ENCODE measurements around the gene ESYT2.
"Not testable (repeated sequence)": the region's sequence is repeated elsewhere in the genome, so short reads cannot be mapped to it uniquely, and the experiment has no call there.

The ESYT2 gene

DNA sequence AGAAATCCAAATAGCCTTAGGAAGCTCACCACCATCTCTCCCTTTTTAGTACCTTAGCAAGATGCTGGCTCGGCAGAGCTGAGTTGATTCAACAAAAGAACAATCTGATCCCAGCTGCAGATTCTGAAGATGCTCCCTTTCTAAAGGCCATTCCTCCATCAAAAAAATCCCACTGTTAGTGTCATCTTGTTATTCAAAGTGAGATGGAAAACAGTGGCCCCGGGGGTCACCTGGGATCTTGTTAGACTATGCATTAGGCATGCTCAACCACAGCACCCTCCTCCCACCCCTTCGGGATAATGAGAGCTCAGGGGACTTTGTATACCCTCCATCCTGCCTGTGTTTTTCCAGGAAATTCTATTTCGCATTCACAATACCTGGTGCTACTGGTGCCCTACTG lies 127.1 kb downstream of the ESYT2 start:
- CTCF ChIA-PET = interaction anchor here (0.9 kb wide), 1 partner anchor 32 kb away, joined by 4 read pairs; no protein-coding TSS in a partner anchor
- no peak overlapping the region for H3K4me3 ChIP-seq (ENCODE audit: control insufficient read depth in 1 of 7, extremely low read depth in 1 of 7, insufficient read depth in 4 of 7, low read depth in 2 of 7, low read length in 6 of 7)
- WGBS (ENCODE audit: insufficient coverage) = 76% methylated on average over 3 of the region's 4 CpGs

DNA sequence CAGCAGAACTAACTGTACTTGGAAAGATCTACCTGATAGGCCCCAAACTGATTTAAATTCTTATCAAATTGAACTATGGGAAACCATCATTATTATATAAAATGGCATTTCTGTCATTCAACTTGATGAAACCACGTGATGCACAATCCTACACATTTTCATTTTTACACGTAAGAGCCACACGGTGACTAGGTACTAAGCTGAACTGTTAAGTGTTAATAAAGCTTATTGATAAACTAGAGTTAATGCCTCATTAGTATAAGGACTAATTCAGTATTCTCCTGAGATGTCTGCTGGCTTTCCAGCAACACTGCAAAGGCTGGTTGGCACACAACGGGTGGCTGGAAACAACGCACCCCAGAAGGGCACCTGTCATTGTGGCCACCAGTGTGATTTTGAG lies 129.3 kb downstream of the ESYT2 start:
- Histone ChIP-seq H3K27ac (ENCODE audit: insufficient read depth in 1 of 2, low read depth in 1 of 2, low read length in 2 of 2, poor library complexity in 1 of 2, severe bottlenecking in 2 of 2) (no peak overlapping the region), H3K9me3 (ENCODE audit: control extremely low read depth in 1 of 5, control insufficient read depth in 4 of 5, insufficient read depth in 2 of 5, low read depth in 1 of 5, low read length in 4 of 5) (no peaks in the 10 kb centered on the region), H3K27me3 (replicated peaks in 2 of 5; ENCODE audit: control insufficient read depth in 4 of 5, insufficient read depth in 5 of 5, low read length in 4 of 5) (no peaks in the 10 kb centered on the region), H3K4me3 (ENCODE audit: control insufficient read depth in 1 of 7, extremely low read depth in 1 of 7, insufficient read depth in 4 of 7, low read depth in 2 of 7, low read length in 6 of 7) (no peak overlapping the region), H3K4me1 (ENCODE audit: control extremely low read depth in 1 of 4, control insufficient read depth in 4 of 4, insufficient read depth in 4 of 4, low read length in 3 of 4) (peaks cover 0 to 32% (median 23%) of the 10 kb centered on the region in 4 experiments), H3K36me3 (ENCODE audit: control insufficient read depth in 4 of 4, insufficient read depth in 4 of 4, low read length in 3 of 4) (peaks cover 0 to 55% (median 9%) of the 10 kb centered on the region in 4 experiments)
- WGBS (ENCODE audit: insufficient coverage) = no CpG with 5 or more reads among the region's 5 CpGs
- ChIA-PET POLR2A (no interaction called here), CTCF (interaction anchor here (1.1 to 1.4 kb wide), 3 partner anchors 10 to 41 kb away, joined by 3 to 7 read pairs (median 5); no protein-coding TSS in a partner anchor)
- no peak for DNase-seq

More for the DNA sequence above, 127.1 kb downstream of the ESYT2 start:
- DNase-seq = no peak
- peaks cover 0 to 38% (median 8%) of the 10 kb centered on the region in 4 experiments for H3K36me3 ChIP-seq (ENCODE audit: control insufficient read depth in 4 of 4, insufficient read depth in 4 of 4, low read length in 3 of 4)
- H3K4me1 ChIP-seq (ENCODE audit: control extremely low read depth in 1 of 4, control insufficient read depth in 4 of 4, insufficient read depth in 4 of 4, low read length in 3 of 4) = peaks cover 2 to 31% (median 23%) of the 10 kb centered on the region in 4 experiments
- no peak overlapping the region for H3K27ac ChIP-seq (ENCODE audit: insufficient read depth in 1 of 2, low read depth in 1 of 2, low read length in 2 of 2, poor library complexity in 1 of 2, severe bottlenecking in 2 of 2)
- POLR2A ChIA-PET = no interaction called here
- H3K27me3 ChIP-seq (replicated peaks in 2 of 5; ENCODE audit: control insufficient read depth in 4 of 5, insufficient read depth in 5 of 5, low read length in 4 of 5) = no peaks in the 10 kb centered on the region
- H3K9me3 ChIP-seq (ENCODE audit: control extremely low read depth in 1 of 5, control insufficient read depth in 4 of 5, insufficient read depth in 2 of 5, low read depth in 1 of 5, low read length in 4 of 5) = peaks cover 0 to 2% (median 0%) of the 10 kb centered on the region in 5 experiments

DNA sequence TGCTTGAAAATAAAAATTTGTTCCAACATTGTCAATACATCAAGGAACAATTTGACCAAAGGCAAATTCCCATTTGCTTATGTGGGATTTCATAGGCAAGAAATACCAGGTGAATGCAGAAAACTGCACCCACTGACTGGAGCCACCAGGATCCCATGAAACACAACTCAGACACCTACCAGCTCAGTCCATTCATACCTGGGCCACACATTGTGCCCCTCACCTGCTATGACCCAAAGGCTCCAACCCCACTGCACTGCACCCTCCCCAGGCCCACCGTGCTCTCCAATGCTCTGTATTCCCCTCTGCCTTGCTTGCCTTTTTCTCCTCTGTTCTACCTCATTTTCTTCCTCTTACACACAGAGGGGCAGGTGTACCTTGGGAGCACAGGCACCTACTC lies 130.0 kb downstream of the ESYT2 start:
- no peaks in the 10 kb centered on the region for H3K9me3 ChIP-seq (ENCODE audit: control extremely low read depth in 1 of 5, control insufficient read depth in 4 of 5, insufficient read depth in 2 of 5, low read depth in 1 of 5, low read length in 4 of 5)
- ChIA-PET CTCF (interaction anchor here (1.2 kb wide), 1 partner anchor 13 kb away, joined by 3 read pairs; no protein-coding TSS in a partner anchor), POLR2A (no interaction called here)
- H3K27me3 ChIP-seq (replicated peaks in 2 of 5; ENCODE audit: control insufficient read depth in 4 of 5, insufficient read depth in 5 of 5, low read length in 4 of 5) = no peaks in the 10 kb centered on the region
- no peak overlapping the region for H3K4me3 ChIP-seq (ENCODE audit: control insufficient read depth in 1 of 7, extremely low read depth in 1 of 7, insufficient read depth in 4 of 7, low read depth in 2 of 7, low read length in 6 of 7)
- peaks cover 0 to 58% (median 9%) of the 10 kb centered on the region in 4 experiments for H3K36me3 ChIP-seq (ENCODE audit: control insufficient read depth in 4 of 4, insufficient read depth in 4 of 4, low read length in 3 of 4)
- 40% methylated on average over 1 of the region's 1 CpG for WGBS (ENCODE audit: insufficient coverage)
- H3K4me1 ChIP-seq (ENCODE audit: control extremely low read depth in 1 of 4, control insufficient read depth in 4 of 4, insufficient read depth in 4 of 4, low read length in 3 of 4) = peaks cover 0 to 35% (median 25%) of the 10 kb centered on the region in 4 experiments
- no peak for DNase-seq
- H3K27ac ChIP-seq (ENCODE audit: insufficient read depth in 1 of 2, low read depth in 1 of 2, low read length in 2 of 2, poor library complexity in 1 of 2, severe bottlenecking in 2 of 2) = no peak overlapping the region

DNA sequence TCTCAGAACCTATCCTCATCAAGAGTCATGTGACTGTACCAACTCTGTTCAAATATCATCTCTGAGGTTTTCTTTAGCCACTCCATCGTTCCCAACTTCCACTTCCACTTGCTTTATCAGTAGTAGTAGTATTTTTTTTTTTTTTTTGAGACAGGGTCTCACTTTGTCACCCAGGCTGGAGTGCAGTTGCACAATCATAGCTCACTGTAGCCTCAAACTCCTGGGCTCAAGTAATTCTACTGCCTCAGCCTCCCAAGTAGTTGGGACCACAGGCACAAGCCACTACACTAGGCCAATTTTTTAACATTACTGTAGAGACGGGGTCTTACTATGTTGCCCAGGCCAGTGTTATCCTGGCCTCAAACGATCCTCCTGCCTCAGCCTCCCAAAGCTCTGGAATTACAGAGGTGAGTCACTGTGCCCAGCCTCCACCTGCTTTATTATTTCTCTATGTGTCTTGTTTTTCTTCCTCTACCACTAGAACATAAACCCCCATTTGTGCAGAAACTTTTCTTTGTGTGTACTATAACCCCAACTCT lies 130.6 kb downstream of the ESYT2 start:
- DNase-seq = no peak
- ChIA-PET CTCF (interaction anchor here (0.6 to 4.8 kb wide), 6 partner anchors 11 to 42 kb away, joined by 3 to 57 read pairs (median 9); no protein-coding TSS in a partner anchor), POLR2A (no interaction called here)
- WGBS (ENCODE audit: insufficient coverage) = 91% methylated on average over 2 of the region's 3 CpGs
- Histone ChIP-seq H3K4me3 (ENCODE audit: control insufficient read depth in 1 of 7, extremely low read depth in 1 of 7, insufficient read depth in 4 of 7, low read depth in 2 of 7, low read length in 6 of 7) (no peak overlapping the region), H3K27ac (ENCODE audit: insufficient read depth in 1 of 2, low read depth in 1 of 2, low read length in 2 of 2, poor library complexity in 1 of 2, severe bottlenecking in 2 of 2) (no peak overlapping the region), H3K36me3 (ENCODE audit: control insufficient read depth in 4 of 4, insufficient read depth in 4 of 4, low read length in 3 of 4) (peaks cover 0 to 64% (median 9%) of the 10 kb centered on the region in 4 experiments), H3K27me3 (replicated peaks in 2 of 5; ENCODE audit: control insufficient read depth in 4 of 5, insufficient read depth in 5 of 5, low read length in 4 of 5) (no peaks in the 10 kb centered on the region), H3K4me1 (ENCODE audit: control extremely low read depth in 1 of 4, control insufficient read depth in 4 of 4, insufficient read depth in 4 of 4, low read length in 3 of 4) (peaks cover 0 to 33% (median 24%) of the 10 kb centered on the region in 4 experiments), H3K9me3 (ENCODE audit: control extremely low read depth in 1 of 5, control insufficient read depth in 4 of 5, insufficient read depth in 2 of 5, low read depth in 1 of 5, low read length in 4 of 5) (no peaks in the 10 kb centered on the region)

DNA sequence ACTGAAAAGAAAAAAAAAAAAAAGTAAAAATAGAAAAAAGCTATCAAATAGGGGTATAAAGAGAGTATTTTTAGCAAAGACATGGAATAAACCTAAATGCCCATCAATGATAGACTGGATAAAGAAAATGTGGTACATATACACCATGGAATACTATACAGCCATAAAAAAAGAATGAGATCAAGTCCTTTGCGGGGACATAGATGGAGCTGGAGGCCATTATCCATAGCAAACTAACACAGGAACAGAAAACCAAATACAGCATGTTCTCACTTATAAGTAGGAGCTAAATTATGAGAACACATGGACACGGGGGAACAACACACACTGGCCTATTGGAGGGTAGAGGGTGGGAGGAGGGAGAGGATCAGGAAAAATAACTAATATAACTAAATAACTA lies 131.7 kb downstream of the ESYT2 start:
- no CpG with 5 or more reads among the region's 2 CpGs for WGBS (ENCODE audit: insufficient coverage)
- H3K4me1 ChIP-seq (ENCODE audit: control extremely low read depth in 1 of 4, control insufficient read depth in 4 of 4, insufficient read depth in 4 of 4, low read length in 3 of 4) = peaks cover 0 to 23% (median 18%) of the 10 kb centered on the region in 4 experiments
- CTCF ChIA-PET = interaction anchor here (0.6 to 4.8 kb wide), 9 partner anchors 12 to 189 kb away, joined by 3 to 57 read pairs (median 4); no protein-coding TSS in a partner anchor
- H3K27me3 ChIP-seq (replicated peaks in 2 of 5; ENCODE audit: control insufficient read depth in 4 of 5, insufficient read depth in 5 of 5, low read length in 4 of 5); H3K27ac ChIP-seq (ENCODE audit: insufficient read depth in 1 of 2, low read depth in 1 of 2, low read length in 2 of 2, poor library complexity in 1 of 2, severe bottlenecking in 2 of 2); H3K9me3 ChIP-seq (ENCODE audit: control extremely low read depth in 1 of 5, control insufficient read depth in 4 of 5, insufficient read depth in 2 of 5, low read depth in 1 of 5, low read length in 4 of 5); H3K4me3 ChIP-seq (ENCODE audit: control insufficient read depth in 1 of 7, extremely low read depth in 1 of 7, insufficient read depth in 4 of 7, low read depth in 2 of 7, low read length in 6 of 7); DNase-seq; POLR2A ChIA-PET: not testable (repeated sequence)
- H3K36me3 ChIP-seq (ENCODE audit: control insufficient read depth in 4 of 4, insufficient read depth in 4 of 4, low read length in 3 of 4) = peaks cover 0 to 73% (median 12%) of the 10 kb centered on the region in 4 experiments

DNA sequence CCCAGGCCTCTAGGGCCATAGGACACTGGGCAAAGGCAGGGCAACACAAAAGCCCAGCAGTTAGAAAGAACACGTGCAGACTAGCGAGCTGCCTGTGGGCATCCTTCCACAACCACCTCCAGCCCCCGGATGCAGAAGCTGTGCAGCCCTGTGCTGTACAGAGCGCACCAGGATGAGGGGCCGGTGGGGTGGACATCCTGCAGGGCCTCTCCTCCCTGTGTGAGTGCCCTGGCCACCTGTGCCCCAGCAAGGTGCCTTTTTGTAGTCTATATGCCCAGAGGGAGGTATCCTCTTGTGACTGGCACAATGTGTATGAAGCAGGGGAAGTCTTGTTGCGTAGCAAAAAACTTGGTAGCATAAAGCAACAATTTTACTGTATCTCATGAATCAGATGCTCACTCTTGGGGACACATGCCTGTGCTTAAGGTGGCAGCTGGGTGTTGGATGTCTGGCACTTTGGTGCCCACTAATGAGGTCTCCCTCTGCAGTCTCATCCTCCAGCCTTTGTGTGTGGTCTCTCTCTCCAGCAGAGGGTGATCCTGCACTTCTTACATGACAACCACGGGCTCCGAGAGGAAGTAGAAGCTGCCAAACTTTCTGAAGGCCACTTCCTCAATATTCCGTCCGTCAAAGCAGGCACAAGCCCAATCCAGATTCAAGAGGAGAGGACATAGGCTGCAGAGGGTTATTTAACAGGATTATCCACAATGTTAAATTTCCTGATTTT lies 133.4 kb downstream of the ESYT2 start:
- 66% methylated on average over 7 of the region's 10 CpGs for WGBS (ENCODE audit: insufficient coverage)
- H3K27ac ChIP-seq (ENCODE audit: insufficient read depth in 1 of 2, low read depth in 1 of 2, low read length in 2 of 2, poor library complexity in 1 of 2, severe bottlenecking in 2 of 2) = no peak overlapping the region
- peaks cover 0 to 23% (median 17%) of the 10 kb centered on the region in 4 experiments for H3K4me1 ChIP-seq (ENCODE audit: control extremely low read depth in 1 of 4, control insufficient read depth in 4 of 4, insufficient read depth in 4 of 4, low read length in 3 of 4)
- no peaks in the 10 kb centered on the region for H3K27me3 ChIP-seq (replicated peaks in 2 of 5; ENCODE audit: control insufficient read depth in 4 of 5, insufficient read depth in 5 of 5, low read length in 4 of 5)
- POLR2A ChIA-PET = no interaction called here
- H3K9me3 ChIP-seq (ENCODE audit: control extremely low read depth in 1 of 5, control insufficient read depth in 4 of 5, insufficient read depth in 2 of 5, low read depth in 1 of 5, low read length in 4 of 5) = no peaks in the 10 kb centered on the region
- CTCF ChIA-PET = interaction anchor here (0.6 to 4.8 kb wide), 25 partner anchors 9 to 396 kb away, joined by 3 to 57 read pairs (median 4); partner anchors contain the start of gene NCAPG2
- H3K36me3 ChIP-seq (ENCODE audit: control insufficient read depth in 4 of 4, insufficient read depth in 4 of 4, low read length in 3 of 4) = peaks cover 2 to 74% (median 14%) of the 10 kb centered on the region in 4 experiments
- peak overlapping the region in 2 of 7 experiments; percentile 23 to 61 for H3K4me3 ChIP-seq (ENCODE audit: control insufficient read depth in 1 of 7, extremely low read depth in 1 of 7, insufficient read depth in 4 of 7, low read depth in 2 of 7, low read length in 6 of 7)
- peak; percentile 90 to 95 (median 94) for DNase-seq

DNA sequence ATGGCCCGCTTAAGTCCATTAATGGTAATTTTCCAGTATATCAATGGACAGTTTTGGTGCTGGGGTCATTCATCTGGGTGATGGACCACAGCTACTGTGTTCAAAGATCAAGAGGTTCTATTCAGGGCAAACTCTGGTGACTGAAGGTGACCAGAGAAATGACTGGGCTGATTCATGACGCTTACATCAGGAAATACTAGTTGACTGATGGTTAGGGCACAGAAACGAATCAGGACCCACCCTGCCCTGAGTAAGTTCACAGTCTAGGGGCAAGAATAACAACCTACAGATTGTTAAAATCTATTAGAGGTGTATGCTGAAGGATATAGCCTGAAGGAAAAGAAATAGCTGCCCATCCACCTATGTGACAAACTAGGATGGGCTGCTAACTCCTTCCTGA lies 134.3 kb downstream of the ESYT2 start:
- no peak overlapping the region for H3K4me3 ChIP-seq (ENCODE audit: control insufficient read depth in 1 of 7, extremely low read depth in 1 of 7, insufficient read depth in 4 of 7, low read depth in 2 of 7, low read length in 6 of 7)
- 94% methylated on average over 2 of the region's 3 CpGs for WGBS (ENCODE audit: insufficient coverage)
- no peaks in the 10 kb centered on the region for H3K27me3 ChIP-seq (replicated peaks in 2 of 5; ENCODE audit: control insufficient read depth in 4 of 5, insufficient read depth in 5 of 5, low read length in 4 of 5)
- no peaks in the 10 kb centered on the region for H3K9me3 ChIP-seq (ENCODE audit: control extremely low read depth in 1 of 5, control insufficient read depth in 4 of 5, insufficient read depth in 2 of 5, low read depth in 1 of 5, low read length in 4 of 5)
- no peak for DNase-seq
- POLR2A ChIA-PET = no interaction called here
- peaks cover 0 to 23% (median 17%) of the 10 kb centered on the region in 4 experiments for H3K4me1 ChIP-seq (ENCODE audit: control extremely low read depth in 1 of 4, control insufficient read depth in 4 of 4, insufficient read depth in 4 of 4, low read length in 3 of 4)
- CTCF ChIA-PET = interaction anchor here (0.7 to 4.8 kb wide), 16 partner anchors 15 to 281 kb away, joined by 3 to 57 read pairs (median 4); no protein-coding TSS in a partner anchor
- peaks cover 2 to 76% (median 16%) of the 10 kb centered on the region in 4 experiments for H3K36me3 ChIP-seq (ENCODE audit: control insufficient read depth in 4 of 4, insufficient read depth in 4 of 4, low read length in 3 of 4)
- no peak overlapping the region for H3K27ac ChIP-seq (ENCODE audit: insufficient read depth in 1 of 2, low read depth in 1 of 2, low read length in 2 of 2, poor library complexity in 1 of 2, severe bottlenecking in 2 of 2)
